ENCODE measurements around the gene SFRP4. TPM values are rescaled to one million over a fixed set of nuclear protein-coding genes. Genes with fewer than 3 reads are reported as not detected.

Gene SFRP4
- total RNA-seq, 8 experiments from 2014 or later, result 0.08 to 95.4 (median 0.81) TPM; not detected in 1

DNA sequence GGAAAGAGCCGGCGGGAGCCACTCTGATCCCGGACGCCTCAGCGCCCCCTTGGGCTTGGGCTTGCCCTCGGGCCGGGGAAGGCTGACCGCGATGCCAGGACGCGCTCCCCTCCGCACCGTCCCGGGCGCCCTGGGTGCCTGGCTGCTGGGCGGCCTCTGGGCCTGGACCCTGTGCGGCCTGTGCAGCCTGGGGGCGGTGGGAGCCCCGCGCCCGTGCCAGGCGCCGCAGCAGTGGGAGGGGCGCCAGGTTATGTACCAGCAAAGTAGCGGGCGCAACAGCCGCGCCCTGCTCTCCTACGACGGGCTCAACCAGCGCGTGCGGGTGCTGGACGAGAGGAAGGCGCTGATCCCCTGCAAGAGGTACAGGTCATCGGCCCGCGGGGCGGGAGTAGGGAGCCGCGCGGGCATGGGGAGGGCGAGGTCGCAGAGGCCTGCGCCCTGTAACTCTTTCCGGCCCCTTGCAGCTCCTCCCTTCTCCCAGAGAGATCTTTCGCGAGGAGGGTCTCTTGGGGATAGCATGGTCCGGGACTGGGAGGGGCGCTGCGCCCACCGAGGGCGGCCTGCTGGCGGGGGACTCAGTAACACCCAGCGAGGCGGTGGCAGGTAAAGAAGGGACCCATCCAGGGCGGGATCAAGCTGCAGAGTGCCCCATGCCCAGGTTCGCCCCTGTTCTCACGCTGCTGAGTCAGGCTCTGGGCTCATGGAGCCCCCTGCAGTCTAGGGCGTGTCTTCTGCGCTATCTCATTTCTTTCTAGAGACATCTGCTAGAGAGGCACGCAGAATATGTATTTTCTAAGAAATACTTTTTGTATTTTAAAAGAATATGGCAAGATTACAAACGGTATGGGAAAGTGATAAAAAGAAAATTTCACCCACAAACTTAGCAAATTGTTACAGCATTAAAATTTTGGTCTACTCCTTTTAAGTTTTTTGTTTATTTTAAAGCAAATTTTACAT, 4.5 kb upstream of the SFRP4 start:
- Histone ChIP-seq H3K4me1 (replicated peaks in 1 of 2) (peaks cover 0 to 12% of the 10 kb centered on the region in 2 donors), H3K27ac (peak overlapping the region in 1 of 2 donors; percentile 33), H3K4me3 (peak overlapping the region; percentile 30 to 46 (median 45))
- peak; percentile 39 to 67 (median 64) for ATAC-seq (replicated peaks in 6 of 8)
- 0 to 28% (median 6%) methylated on average over 2 to 12 of the region's 63 CpGs for WGBS, 10 experiments
- in situ Hi-C loops (cut with MboI; ENCODE audit: low pct_unique_long_range_greater_than_20kb in 2 of 9, low sequenced_read_pairs in 9 of 9, unreplicated experiment in 9 of 9), result loop anchor here in 4 of 9 experiments (25.0 kb wide), 4 partner anchors 291 to 441 kb away; no protein-coding TSS in a partner anchor

DNA sequence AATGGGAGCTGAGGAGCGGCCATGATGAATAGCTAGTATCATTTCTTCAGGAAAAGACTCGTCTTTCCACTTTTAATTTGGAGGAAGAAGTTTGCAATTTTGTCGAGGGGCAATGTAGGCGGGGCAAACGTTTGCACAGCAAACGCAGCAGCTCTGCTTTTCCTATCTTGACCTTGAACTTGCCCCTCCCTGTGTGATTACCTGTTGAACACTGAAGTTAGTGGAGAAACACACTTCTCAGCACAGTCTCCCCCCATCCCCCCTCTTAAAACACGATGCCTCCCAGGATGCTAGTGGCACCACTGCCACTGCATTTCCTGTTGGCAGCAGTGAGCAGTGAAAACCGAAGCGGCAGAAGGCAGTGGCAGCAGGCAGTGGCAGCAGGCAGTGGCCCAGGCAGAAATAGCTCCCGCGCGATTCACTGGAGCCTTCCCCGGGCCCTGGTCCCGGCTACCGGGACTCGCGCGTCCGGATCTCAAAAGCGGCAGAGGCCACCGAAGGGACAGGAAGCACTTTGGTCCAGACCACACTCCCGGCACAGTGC, 3.8 kb upstream of the SFRP4 start, which contains the start of gene EPDR1:
TSS of gene EPDR1 (plus strand) at position 336 of the 544 bp plus-strand sequence. CDS start 300 bp downstream, outside the sequence.
- peak within 1 kb of the TSS in 1 of 2 donors; percentile 33 for H3K27ac ChIP-seq
- H3K4me3 ChIP-seq, result peak within 1 kb of the TSS; percentile 30 to 46 (median 45)
- WGBS, 10 experiments, result 18 to 86% (median 26%) methylated on average over 1 to 6 of the region's 22 CpGs; no CpG with 5 or more reads in 4 of the 10 experiments
- in situ Hi-C loops (cut with MboI; ENCODE audit: low pct_unique_long_range_greater_than_20kb in 2 of 9, low sequenced_read_pairs in 9 of 9, unreplicated experiment in 9 of 9), result loop anchor here in 4 of 9 experiments (25.0 kb wide), 4 partner anchors 292 to 442 kb away; no protein-coding TSS in a partner anchor
- ATAC-seq (replicated peaks in 6 of 8), result peak in 5 of 8 experiments; percentile 17 to 58 (median 35)
- H3K4me1 ChIP-seq (replicated peaks in 1 of 2), result peaks cover 0 to 15% of the 10 kb centered on the region in 2 donors

DNA sequence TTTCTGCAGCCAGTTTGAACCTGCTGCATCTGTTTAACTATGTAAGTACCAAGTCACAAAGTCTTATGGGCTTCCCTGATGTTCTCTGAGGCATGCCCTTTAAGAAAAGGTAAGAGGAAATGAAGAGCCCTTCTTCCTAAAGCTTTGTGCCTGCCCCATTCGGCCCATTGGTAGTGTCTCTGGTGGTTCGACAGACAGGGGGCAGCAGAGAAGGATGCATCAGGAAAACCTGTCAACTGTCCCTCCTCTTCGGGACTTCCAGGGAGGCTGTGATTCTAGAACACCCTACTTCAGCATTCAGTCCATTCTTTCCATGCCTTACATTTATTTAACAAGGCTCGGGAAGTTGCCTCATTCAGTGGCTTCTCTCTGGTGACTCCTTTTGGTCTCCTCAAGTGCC, 1.9 kb upstream of the SFRP4 start:
- no peak for ATAC-seq (replicated peaks in 6 of 8)
- in situ Hi-C loops (cut with MboI; ENCODE audit: low pct_unique_long_range_greater_than_20kb in 2 of 9, low sequenced_read_pairs in 9 of 9, unreplicated experiment in 9 of 9), result loop anchor here in 4 of 9 experiments (25.0 kb wide), 4 partner anchors 294 to 444 kb away; no protein-coding TSS in a partner anchor
- Histone ChIP-seq H3K4me1 (replicated peaks in 1 of 2) (peaks cover 0 to 15% of the 10 kb centered on the region in 2 donors), H3K4me3 (no peak overlapping the region), H3K27ac (no peak overlapping the region)
- WGBS, 10 experiments, result 0 to 91% (median 60%) methylated on average over 1 to 4 of the region's 4 CpGs; no CpG with 5 or more reads in 3 of the 10 experiments

DNA sequence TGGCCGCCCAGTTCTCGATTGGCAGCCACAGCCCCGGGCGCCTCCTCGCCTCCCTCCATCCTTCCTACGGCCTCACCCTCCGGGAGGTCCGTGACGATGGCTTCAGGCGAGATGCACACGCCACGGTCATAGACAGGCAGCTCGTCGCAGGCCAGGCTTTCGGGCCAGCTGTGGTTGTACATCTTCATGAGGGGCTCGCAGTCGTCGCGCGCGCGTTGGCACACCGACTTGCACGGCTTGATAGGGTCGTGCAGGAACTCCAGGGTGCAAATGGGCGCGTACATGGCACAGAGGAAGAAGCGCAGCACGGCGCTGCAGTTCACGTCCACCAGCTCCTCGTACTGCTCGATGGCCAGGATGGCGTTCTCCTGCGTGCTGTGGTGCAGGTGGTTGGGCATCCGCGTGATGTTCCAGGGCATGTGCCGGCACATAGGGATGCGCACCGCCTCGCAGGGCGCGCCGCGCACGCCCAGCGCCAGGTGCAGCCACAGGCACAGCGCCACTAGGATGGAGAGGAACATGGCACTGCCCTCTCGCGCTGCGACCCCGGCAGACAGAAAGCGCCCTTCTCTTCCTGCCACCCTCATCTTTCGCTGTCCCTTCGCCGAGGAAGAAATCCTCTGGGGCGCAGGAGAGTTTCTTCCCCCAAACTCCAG, 472 bp downstream of the SFRP4 start:
- ATAC-seq (replicated peaks in 6 of 8), result peak in 7 of 8 experiments; percentile 6 to 37 (median 13)
- Histone ChIP-seq H3K27ac (no peak overlapping the region), H3K4me1 (replicated peaks in 1 of 2) (peaks cover 0 to 12% of the 10 kb centered on the region in 2 donors), H3K4me3 (peak overlapping the region; percentile 29 to 46 (median 39))
- in situ Hi-C loops (cut with MboI; ENCODE audit: low pct_unique_long_range_greater_than_20kb in 2 of 9, low sequenced_read_pairs in 9 of 9, unreplicated experiment in 9 of 9), result loop anchor here in 4 of 9 experiments (25.0 kb wide), 4 partner anchors 296 to 446 kb away; no protein-coding TSS in a partner anchor
- 0 to 21% (median 6%) methylated on average over 4 to 18 of the region's 57 CpGs; no CpG with 5 or more reads in 6 of the 10 experiments for WGBS, 10 experiments

DNA sequence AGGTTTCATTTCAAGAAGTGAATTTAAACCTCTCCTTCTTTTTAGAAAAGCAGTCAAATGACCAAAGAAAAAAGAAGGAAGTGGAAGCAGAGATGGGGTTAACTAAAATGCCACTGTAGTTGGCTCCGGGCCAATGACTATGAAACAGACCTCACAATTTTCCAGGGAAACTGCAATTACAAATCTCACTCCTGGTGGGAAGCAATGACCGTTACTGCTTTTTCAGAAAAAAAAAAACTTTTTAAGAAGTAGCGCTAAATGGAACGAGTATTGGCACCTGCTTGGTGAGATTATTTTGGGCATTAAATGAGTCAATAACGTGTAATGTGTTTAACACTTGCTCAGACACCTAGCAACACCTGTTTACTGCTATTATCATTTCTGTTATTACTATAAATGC, 1.2 kb downstream of the SFRP4 start:
- H3K4me1 ChIP-seq (replicated peaks in 1 of 2), result peaks cover 0 to 12% of the 10 kb centered on the region in 2 donors
- H3K4me3 ChIP-seq, result no peak overlapping the region
- in situ Hi-C loops (cut with MboI; ENCODE audit: low pct_unique_long_range_greater_than_20kb in 2 of 9, low sequenced_read_pairs in 9 of 9, unreplicated experiment in 9 of 9), result loop anchor here in 4 of 9 experiments (25.0 kb wide), 4 partner anchors 297 to 447 kb away; no protein-coding TSS in a partner anchor
- 0 to 88% (median 52%) methylated on average over 1 to 5 of the region's 5 CpGs for WGBS, 10 experiments
- no peak for ATAC-seq (replicated peaks in 6 of 8)
- H3K27ac ChIP-seq, result no peak overlapping the region

DNA sequence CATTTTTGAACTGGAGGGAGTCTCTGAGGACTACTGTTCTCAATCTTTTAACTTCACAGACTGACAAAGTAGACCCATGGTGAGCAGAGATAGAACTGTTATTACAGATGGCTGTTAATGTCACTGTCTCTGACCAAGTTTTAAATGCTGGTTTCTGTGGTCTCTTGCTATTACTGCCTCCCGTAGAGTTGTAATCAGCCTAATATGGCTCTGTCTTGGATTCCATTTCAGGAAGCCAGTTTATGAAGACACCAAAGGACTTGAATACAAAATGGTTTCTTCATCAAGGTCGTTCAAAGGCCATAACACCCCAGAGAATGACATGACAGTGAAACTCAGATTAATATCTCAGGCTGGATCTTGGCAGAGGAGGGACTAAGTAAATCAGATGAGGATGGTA, 3.9 kb downstream of the SFRP4 start:
- H3K27ac ChIP-seq, result no peak overlapping the region
- in situ Hi-C loops (cut with MboI; ENCODE audit: low pct_unique_long_range_greater_than_20kb in 2 of 9, low sequenced_read_pairs in 9 of 9, unreplicated experiment in 9 of 9), result loop anchor here in 4 of 9 experiments (25.0 kb wide), 4 partner anchors 300 to 450 kb away; no protein-coding TSS in a partner anchor
- ATAC-seq (replicated peaks in 6 of 8), result no peak
- peaks cover 0 to 9% of the 10 kb centered on the region in 2 donors for H3K4me1 ChIP-seq (replicated peaks in 1 of 2)
- 0 to 50% (median 33%) methylated on average over 1 to 2 of the region's 2 CpGs; no CpG with 5 or more reads in 1 of the 10 experiments for WGBS, 10 experiments
- no peak overlapping the region for H3K4me3 ChIP-seq

DNA sequence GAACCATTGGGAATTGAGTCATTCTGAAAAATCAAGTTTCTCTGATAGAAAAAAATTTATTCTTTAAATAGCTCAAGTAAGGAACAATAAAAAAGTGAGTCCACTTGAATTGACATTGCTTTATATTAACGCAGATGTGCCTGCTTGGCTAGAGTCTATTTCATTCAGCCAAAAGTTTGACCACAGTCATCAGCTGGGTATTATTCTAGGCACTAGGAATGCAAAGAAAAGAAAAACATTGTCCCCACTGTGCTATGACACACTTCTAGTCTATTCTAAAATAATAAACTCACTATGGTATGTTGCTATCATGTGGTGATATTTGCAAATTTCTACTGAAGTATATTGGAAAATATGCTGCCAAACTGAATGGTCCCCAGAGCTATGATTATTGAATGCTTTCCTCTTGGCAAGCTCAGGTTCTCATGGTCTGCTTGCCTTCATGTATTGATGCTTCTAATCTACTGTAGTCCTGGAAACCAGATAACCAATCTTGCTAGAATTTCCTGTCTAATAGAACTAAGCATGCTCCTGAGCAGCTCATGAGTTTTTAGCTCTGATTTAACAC, 8.3 kb downstream of the SFRP4 start:
- WGBS, 10 experiments, result 17 to 100% (median 100%) methylated on average over 1 of the region's 1 CpG; no CpG with 5 or more reads in 6 of the 10 experiments
- Histone ChIP-seq H3K4me3 (no peak overlapping the region), H3K4me1 (replicated peaks in 1 of 2) (no peaks in the 10 kb centered on the region), H3K27ac (no peak overlapping the region)
- no peak for ATAC-seq (replicated peaks in 6 of 8)
- in situ Hi-C loops (cut with MboI; ENCODE audit: low pct_unique_long_range_greater_than_20kb in 2 of 9, low sequenced_read_pairs in 9 of 9, unreplicated experiment in 9 of 9), result loop anchor here in 4 of 9 experiments (25.0 kb wide), 4 partner anchors 304 to 454 kb away; no protein-coding TSS in a partner anchor

DNA sequence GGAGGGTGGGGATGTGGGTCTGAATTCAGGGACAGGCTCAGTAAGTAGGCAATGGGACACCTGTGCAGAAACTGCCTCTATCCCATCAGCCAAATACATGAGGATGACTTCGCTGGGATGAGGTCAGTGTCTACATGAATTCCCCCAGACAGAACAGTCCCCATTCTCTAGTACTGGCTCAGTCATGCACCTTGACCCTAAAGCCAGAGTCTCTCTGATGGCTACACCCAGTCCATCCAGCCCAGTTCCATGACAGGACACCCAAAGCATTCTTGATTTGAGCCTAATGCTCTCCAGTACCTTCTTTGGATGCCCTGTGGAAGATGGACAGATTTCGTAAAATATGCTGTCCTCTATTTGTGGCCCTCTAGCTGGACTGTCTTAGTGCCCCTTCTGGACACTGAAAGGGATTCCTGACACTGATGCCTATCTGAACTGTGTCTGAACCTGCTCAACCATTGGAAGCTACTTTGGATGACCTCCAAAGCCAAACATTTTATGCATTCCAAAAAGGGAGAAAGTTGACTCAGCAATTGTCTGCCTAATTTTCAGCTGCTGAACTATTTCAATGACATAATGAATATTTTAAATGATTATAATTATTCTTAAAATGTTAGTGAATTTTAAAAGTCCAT, 14.6 kb downstream of the SFRP4 start:
- Histone ChIP-seq H3K4me3 (no peak overlapping the region), H3K4me1 (replicated peaks in 1 of 2) (no peaks in the 10 kb centered on the region), H3K27ac (no peak overlapping the region)
- 13 to 100% (median 80%) methylated on average over 1 to 2 of the region's 2 CpGs; no CpG with 5 or more reads in 6 of the 10 experiments for WGBS, 10 experiments
- in situ Hi-C loops (cut with MboI; ENCODE audit: low pct_unique_long_range_greater_than_20kb in 2 of 9, low sequenced_read_pairs in 9 of 9, unreplicated experiment in 9 of 9), result loop anchor here in 4 of 9 experiments (25.0 kb wide), 4 partner anchors 310 to 460 kb away; no protein-coding TSS in a partner anchor
- peak in 4 of 8 experiments; percentile 46 to 76 (median 69) for ATAC-seq (replicated peaks in 6 of 8)

DNA sequence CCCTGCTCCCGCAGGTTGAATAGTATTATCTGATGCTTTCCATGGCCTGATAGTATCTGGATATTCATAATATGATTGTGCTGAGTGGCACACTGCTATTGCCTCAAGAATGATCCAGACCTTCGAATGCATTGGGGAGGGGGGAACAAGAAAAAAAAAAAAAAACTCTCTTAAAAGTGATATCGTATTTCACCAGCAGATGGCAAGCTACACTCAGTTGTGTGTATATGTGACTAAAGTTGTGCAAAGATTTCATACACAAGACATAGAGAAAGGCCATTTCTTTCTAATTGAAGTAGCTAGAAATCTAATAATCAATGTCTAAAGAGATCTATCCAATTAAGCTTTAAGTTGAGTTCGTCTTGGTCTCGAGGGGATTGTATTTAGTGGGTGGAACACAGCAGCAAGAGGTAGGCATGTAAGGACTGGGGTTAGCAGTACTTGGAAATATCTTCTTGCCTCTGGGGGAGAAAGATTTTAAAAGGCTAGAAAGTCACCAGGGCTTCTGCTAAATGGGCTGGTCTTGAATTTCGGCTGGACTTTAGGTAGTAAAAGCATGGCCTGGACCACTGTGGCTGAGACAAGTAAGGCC, 15.3 kb downstream of the SFRP4 start:
- WGBS, 10 experiments, result 7 to 33% (median 13%) methylated on average over 2 to 6 of the region's 6 CpGs
- Histone ChIP-seq H3K4me3 (no peak overlapping the region), H3K4me1 (replicated peaks in 1 of 2) (no peaks in the 10 kb centered on the region), H3K27ac (no peak overlapping the region)
- peak; percentile 25 to 73 (median 40) for ATAC-seq (replicated peaks in 6 of 8)
- in situ Hi-C loops (cut with MboI; ENCODE audit: low pct_unique_long_range_greater_than_20kb in 2 of 9, low sequenced_read_pairs in 9 of 9, unreplicated experiment in 9 of 9), result loop anchor here in 4 of 9 experiments (25.0 kb wide), 4 partner anchors 311 to 461 kb away; no protein-coding TSS in a partner anchor

DNA sequence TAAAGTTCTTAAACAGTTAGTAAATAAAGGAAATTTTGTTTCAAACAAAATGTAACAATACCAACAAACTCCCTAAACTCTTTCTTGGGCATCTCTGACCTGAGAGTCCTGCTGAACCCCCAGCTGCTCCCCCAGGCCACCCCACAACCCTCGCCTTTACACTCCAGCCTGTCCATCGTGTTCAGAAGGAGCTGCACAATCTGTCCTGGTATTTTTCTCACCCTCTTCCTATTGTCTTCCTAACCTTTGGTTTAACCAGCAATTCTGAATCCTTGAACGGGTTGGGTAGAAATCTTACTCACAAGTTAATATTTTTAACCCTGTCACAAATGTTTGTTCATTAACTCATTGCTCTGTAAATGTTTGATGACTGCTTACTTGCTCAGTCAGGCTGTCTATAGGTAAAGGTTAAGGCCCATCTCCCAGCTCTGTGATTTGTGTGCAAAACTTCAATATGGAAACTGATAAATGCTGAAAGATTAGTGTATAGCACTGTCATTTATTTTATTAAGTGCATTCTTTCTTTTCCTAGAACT, 16.8 kb downstream of the SFRP4 start:
- WGBS, 10 experiments, result 0 to 100% (median 25%) methylated on average over 1 to 3 of the region's 3 CpGs; no CpG with 5 or more reads in 3 of the 10 experiments
- in situ Hi-C loops (cut with MboI; ENCODE audit: low pct_unique_long_range_greater_than_20kb in 2 of 9, low sequenced_read_pairs in 9 of 9, unreplicated experiment in 9 of 9), result loop anchor here in 5 of 9 experiments (25.0 kb wide), 4 partner anchors 313 to 463 kb away; no protein-coding TSS in a partner anchor

DNA sequence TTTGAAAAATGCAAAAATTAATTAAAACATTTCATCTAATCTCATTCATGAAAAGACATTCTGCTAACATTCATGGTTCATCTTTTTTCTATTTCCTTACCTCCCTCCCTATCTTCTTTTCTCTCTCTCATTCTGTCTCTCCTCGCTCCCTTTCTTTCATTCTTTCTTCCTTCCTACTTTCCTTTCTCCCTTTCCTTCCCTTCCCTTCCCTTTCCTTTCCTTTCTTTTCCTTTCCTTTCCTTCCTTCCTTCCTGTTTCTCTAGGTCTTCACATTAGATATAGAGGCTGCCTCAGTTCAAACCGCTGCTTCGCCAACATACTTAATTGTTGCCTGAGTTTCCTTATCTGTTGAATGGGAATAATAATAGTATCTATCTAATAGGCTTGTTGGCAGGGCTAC, 21.9 kb downstream of the SFRP4 start:
- Histone ChIP-seq H3K4me1 (replicated peaks in 1 of 2) (no peaks in the 10 kb centered on the region), H3K27ac (no peak overlapping the region), H3K4me3 (no peak overlapping the region)
- WGBS, 10 experiments, result 0 to 100% (median 75%) methylated on average over 1 to 3 of the region's 3 CpGs
- in situ Hi-C loops (cut with MboI; ENCODE audit: low pct_unique_long_range_greater_than_20kb in 2 of 9, low sequenced_read_pairs in 9 of 9, unreplicated experiment in 9 of 9), result loop anchor here in 1 of 9 experiments (25.0 kb wide), 1 partner anchor 418 kb away; no protein-coding TSS in a partner anchor
- no peak for ATAC-seq (replicated peaks in 6 of 8)

More for the DNA sequence above, 16.8 kb downstream of the SFRP4 start:
- Histone ChIP-seq H3K27ac (no peak overlapping the region), H3K4me3 (no peak overlapping the region), H3K4me1 (replicated peaks in 1 of 2) (no peaks in the 10 kb centered on the region)
- ATAC-seq (replicated peaks in 6 of 8), result no peak
